Measurements from ENCODE around the gene DMAC2.
A peak's percentile ranks its signal among the peaks of the same experiment; 100 is the strongest.

DMAC2 gene

GRCh38 chr19:41425174-41426115, 14.3 kb downstream of the DMAC2 start:
- peak overlapping the region; percentile 84 for H3K4me3 Mint-ChIP-seq
- peaks cover 25% of the 10 kb centered on the region for H3K4me1 Mint-ChIP-seq
- ATAC-seq (replicated peaks; ENCODE audit: extremely low read depth, poor library complexity, severe bottlenecking), result no peak
- H3K9me3 Mint-ChIP-seq, result no peaks in the 10 kb centered on the region
- no peak for DNase-seq (ENCODE audit: low spot score in 2 of 2)
- H3K27me3 Mint-ChIP-seq, result no peaks in the 10 kb centered on the region
- H3K36me3 Mint-ChIP-seq (ENCODE audit: insufficient read depth), result peaks cover 29% of the 10 kb centered on the region
- no peak overlapping the region for H3K27ac Mint-ChIP-seq (ENCODE audit: low read depth)

- no peak for ATAC-seq (replicated peaks; ENCODE audit: extremely low read depth, poor library complexity, severe bottlenecking)
- H3K27ac Mint-ChIP-seq (ENCODE audit: low read depth), result no peak overlapping the region
- H3K36me3 Mint-ChIP-seq (ENCODE audit: insufficient read depth), result peaks cover 34% of the 10 kb centered on the region
- no peak overlapping the region for H3K4me3 Mint-ChIP-seq
- no peaks in the 10 kb centered on the region for H3K9me3 Mint-ChIP-seq
- DNase-seq (ENCODE audit: low spot score in 2 of 2), result no peak
- no peaks in the 10 kb centered on the region for H3K27me3 Mint-ChIP-seq
- H3K4me1 Mint-ChIP-seq, result peaks cover 25% of the 10 kb centered on the region
These were observed 15.2 kb downstream of the DMAC2 start for GRCh38 chr19:41424335-41425173.

GRCh38 chr19:41422955-41423354, 16.8 kb downstream of the DMAC2 start:
- Mint-ChIP-seq H3K27ac (ENCODE audit: low read depth) (no peak overlapping the region), H3K4me1 (peaks cover 16% of the 10 kb centered on the region), H3K9me3 (no peaks in the 10 kb centered on the region), H3K36me3 (ENCODE audit: insufficient read depth) (peaks cover 38% of the 10 kb centered on the region), H3K4me3 (no peak overlapping the region), H3K27me3 (no peaks in the 10 kb centered on the region)
- no peak for DNase-seq (ENCODE audit: low spot score in 2 of 2)
- no peak for ATAC-seq (replicated peaks; ENCODE audit: extremely low read depth, poor library complexity, severe bottlenecking)

DNA sequence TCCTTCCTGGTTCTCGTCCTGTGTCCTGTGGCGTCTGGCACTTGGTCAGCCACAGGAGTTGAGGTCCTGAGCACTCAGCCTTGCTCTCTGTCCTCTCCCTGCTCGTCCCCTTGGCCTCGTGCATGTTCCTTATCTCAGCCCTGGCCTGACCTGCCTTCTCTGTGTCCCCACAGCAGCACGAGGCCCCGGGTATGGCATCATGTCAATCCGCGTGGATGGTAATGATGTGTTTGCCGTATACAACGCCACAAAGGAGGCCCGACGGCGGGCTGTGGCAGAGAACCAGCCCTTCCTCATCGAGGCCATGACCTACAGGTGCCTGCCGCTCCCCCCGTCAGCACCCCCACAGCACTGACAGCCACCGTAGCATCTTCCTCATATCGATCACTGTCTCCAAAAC, 17.3 kb downstream of the DMAC2 start:
- ATAC-seq (replicated peaks; ENCODE audit: extremely low read depth, poor library complexity, severe bottlenecking) (no peak), DNase-seq (ENCODE audit: low spot score in 2 of 2) (no peak)
- H3K36me3 Mint-ChIP-seq (ENCODE audit: insufficient read depth), result peaks cover 39% of the 10 kb centered on the region
- H3K27ac Mint-ChIP-seq (ENCODE audit: low read depth), result no peak overlapping the region
- no peak overlapping the region for H3K4me3 Mint-ChIP-seq
- H3K9me3 Mint-ChIP-seq, result no peaks in the 10 kb centered on the region
- peaks cover 11% of the 10 kb centered on the region for H3K4me1 Mint-ChIP-seq
- no peaks in the 10 kb centered on the region for H3K27me3 Mint-ChIP-seq

GRCh38 chr19:41421973-41422372, 17.7 kb downstream of the DMAC2 start:
- H3K27ac Mint-ChIP-seq (ENCODE audit: low read depth), result peak overlapping the region; percentile 17
- ATAC-seq (replicated peaks; ENCODE audit: extremely low read depth, poor library complexity, severe bottlenecking), result no peak

GRCh38 chr19:41421314-41421713, 18.4 kb downstream of the DMAC2 start:
- H3K27me3 Mint-ChIP-seq, result no peaks in the 10 kb centered on the region

More at GRCh38 chr19:41421973-41422372, 17.7 kb downstream of the DMAC2 start:
- Mint-ChIP-seq H3K4me3 (no peak overlapping the region), H3K27me3 (no peaks in the 10 kb centered on the region), H3K36me3 (ENCODE audit: insufficient read depth) (peaks cover 42% of the 10 kb centered on the region), H3K9me3 (no peaks in the 10 kb centered on the region), H3K4me1 (peaks cover 11% of the 10 kb centered on the region)
- DNase-seq (ENCODE audit: low spot score in 2 of 2), result no peak

DNA sequence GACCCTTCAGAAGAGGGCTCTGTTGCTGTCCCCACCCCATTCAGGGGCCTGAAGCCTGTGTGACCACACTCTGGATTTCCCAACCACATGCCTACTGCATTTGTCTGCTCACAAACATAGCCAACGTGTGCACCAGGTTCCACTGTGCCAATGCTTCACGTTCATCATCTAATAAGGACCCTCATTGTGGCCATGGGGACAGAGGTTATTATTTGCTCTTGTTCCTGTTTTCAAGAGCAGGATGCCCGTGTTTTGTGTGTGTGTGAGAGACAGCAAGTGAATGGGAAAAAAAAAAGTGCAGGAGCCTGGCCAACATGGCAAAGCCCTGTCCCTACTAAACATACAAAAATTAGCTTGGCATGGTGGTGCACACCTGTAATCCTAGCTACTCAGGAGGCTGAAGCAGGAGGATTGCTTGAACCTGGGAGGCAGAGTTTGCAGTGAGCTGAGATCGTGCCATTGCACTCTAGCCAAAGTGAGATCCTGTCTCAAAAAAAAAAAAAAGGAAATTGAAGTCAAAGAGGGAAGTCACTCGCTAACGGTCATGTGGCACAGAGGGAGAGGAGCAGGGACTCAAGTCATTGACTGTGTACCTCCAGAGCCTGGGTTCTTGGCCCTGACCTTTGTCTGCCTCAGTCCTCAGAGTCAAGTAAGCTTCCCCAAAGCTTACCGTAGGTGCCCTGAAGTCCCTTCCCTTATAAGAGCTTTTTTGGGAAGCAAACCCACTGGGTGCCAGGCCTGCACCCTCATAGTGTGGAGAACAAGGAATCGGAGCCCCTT, 19.4 kb downstream of the DMAC2 start:
- ATAC-seq (replicated peaks; ENCODE audit: extremely low read depth, poor library complexity, severe bottlenecking) (no peak), DNase-seq (ENCODE audit: low spot score in 2 of 2) (no peak)
- Mint-ChIP-seq H3K27me3 (no peaks in the 10 kb centered on the region), H3K36me3 (ENCODE audit: insufficient read depth) (peaks cover 37% of the 10 kb centered on the region), H3K9me3 (no peaks in the 10 kb centered on the region), H3K4me1 (peaks cover 11% of the 10 kb centered on the region), H3K27ac (ENCODE audit: low read depth) (no peak overlapping the region), H3K4me3 (no peak overlapping the region)

More at GRCh38 chr19:41421314-41421713, 18.4 kb downstream of the DMAC2 start:
- peak overlapping the region; percentile 17 for H3K27ac Mint-ChIP-seq (ENCODE audit: low read depth)
- H3K4me3 Mint-ChIP-seq, result no peak overlapping the region
- peaks cover 11% of the 10 kb centered on the region for H3K4me1 Mint-ChIP-seq
- ATAC-seq (replicated peaks; ENCODE audit: extremely low read depth, poor library complexity, severe bottlenecking) (no peak), DNase-seq (ENCODE audit: low spot score in 2 of 2) (no peak)
- peaks cover 39% of the 10 kb centered on the region for H3K36me3 Mint-ChIP-seq (ENCODE audit: insufficient read depth)
- no peaks in the 10 kb centered on the region for H3K9me3 Mint-ChIP-seq

- no peaks in the 10 kb centered on the region for H3K27me3 Mint-ChIP-seq
- H3K36me3 Mint-ChIP-seq (ENCODE audit: insufficient read depth), result peaks cover 36% of the 10 kb centered on the region
- H3K9me3 Mint-ChIP-seq, result no peaks in the 10 kb centered on the region
- no peak overlapping the region for H3K4me3 Mint-ChIP-seq
- no peak for ATAC-seq (replicated peaks; ENCODE audit: extremely low read depth, poor library complexity, severe bottlenecking)
- no peak overlapping the region for H3K27ac Mint-ChIP-seq (ENCODE audit: low read depth)
- no peak for DNase-seq (ENCODE audit: low spot score in 2 of 2)
- H3K4me1 Mint-ChIP-seq, result peaks cover 4% of the 10 kb centered on the region
These were observed 23.5 kb downstream of the DMAC2 start for GRCh38 chr19:41416194-41416674.

DNA sequence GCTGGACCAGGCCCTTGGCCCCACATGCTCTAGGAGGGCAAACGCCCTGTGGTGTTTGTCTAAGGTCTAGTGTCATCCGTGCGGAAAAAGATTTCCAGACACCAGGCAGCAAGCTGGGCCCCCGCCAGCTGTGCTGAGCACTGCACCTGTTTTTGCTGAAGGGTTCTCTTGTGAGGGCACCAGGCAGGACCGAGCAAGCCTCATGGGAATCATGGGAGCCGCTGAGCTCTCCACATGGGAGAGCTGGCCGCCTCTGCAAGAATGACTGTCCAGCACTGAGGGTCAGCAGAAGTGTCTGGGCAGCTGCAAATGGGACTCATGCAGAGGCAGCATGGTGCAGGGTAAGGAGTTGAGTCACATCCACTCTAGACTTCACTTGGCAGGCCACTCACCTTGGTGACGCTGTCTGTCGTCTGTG, 24.5 kb downstream of the DMAC2 start:
- Mint-ChIP-seq H3K27me3 (no peaks in the 10 kb centered on the region), H3K9me3 (no peaks in the 10 kb centered on the region), H3K27ac (ENCODE audit: low read depth) (no peak overlapping the region), H3K36me3 (ENCODE audit: insufficient read depth) (peaks cover 31% of the 10 kb centered on the region), H3K4me3 (no peak overlapping the region), H3K4me1 (peaks cover 1% of the 10 kb centered on the region)
- DNase-seq (ENCODE audit: low spot score in 2 of 2) (no peak), ATAC-seq (replicated peaks; ENCODE audit: extremely low read depth, poor library complexity, severe bottlenecking) (no peak)

GRCh38 chr19:41414461-41414860, 25.3 kb downstream of the DMAC2 start:
- H3K4me3 Mint-ChIP-seq, result no peak overlapping the region
- ATAC-seq (replicated peaks; ENCODE audit: extremely low read depth, poor library complexity, severe bottlenecking) (no peak), DNase-seq (ENCODE audit: low spot score in 2 of 2) (no peak)
- peaks cover 7% of the 10 kb centered on the region for H3K4me1 Mint-ChIP-seq
- H3K27ac Mint-ChIP-seq (ENCODE audit: low read depth), result peak overlapping the region; percentile 91
- no peaks in the 10 kb centered on the region for H3K27me3 Mint-ChIP-seq
- no peaks in the 10 kb centered on the region for H3K9me3 Mint-ChIP-seq
- peaks cover 25% of the 10 kb centered on the region for H3K36me3 Mint-ChIP-seq (ENCODE audit: insufficient read depth)

- Mint-ChIP-seq H3K4me3 (no peak overlapping the region), H3K9me3 (no peaks in the 10 kb centered on the region), H3K36me3 (ENCODE audit: insufficient read depth) (peaks cover 22% of the 10 kb centered on the region)
These were observed 25.8 kb downstream of the DMAC2 start for GRCh38 chr19:41413947-41414346.

DNA sequence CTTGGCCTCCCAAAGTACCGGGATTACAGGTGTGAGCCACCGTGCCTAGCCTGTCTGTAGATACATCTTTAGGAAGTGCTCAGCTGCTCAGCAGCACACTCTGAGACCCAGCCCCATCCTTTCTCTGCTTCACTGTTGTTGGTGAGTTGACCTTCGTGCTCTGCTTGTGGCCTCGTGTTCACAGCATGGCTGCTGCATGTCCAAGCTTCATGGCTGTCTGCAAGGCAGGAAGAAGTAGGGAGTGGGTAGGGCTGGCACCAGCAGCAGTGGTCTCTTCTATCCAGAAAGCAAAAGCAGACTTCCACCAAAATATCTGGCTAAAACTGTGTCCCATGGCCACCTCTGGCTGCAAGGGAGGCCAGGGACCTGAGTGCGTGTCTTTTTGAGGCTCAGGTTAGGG, 26.8 kb downstream of the DMAC2 start:
- ATAC-seq (replicated peaks; ENCODE audit: extremely low read depth, poor library complexity, severe bottlenecking) (no peak), DNase-seq (ENCODE audit: low spot score in 2 of 2) (no peak)
- H3K9me3 Mint-ChIP-seq, result no peaks in the 10 kb centered on the region
- peaks cover 21% of the 10 kb centered on the region for H3K36me3 Mint-ChIP-seq (ENCODE audit: insufficient read depth)
- H3K27ac Mint-ChIP-seq (ENCODE audit: low read depth), result no peak overlapping the region
- peaks cover 15% of the 10 kb centered on the region for H3K4me1 Mint-ChIP-seq
- no peak overlapping the region for H3K4me3 Mint-ChIP-seq
- H3K27me3 Mint-ChIP-seq, result no peaks in the 10 kb centered on the region

More at GRCh38 chr19:41413947-41414346, 25.8 kb downstream of the DMAC2 start:
- no peak for ATAC-seq (replicated peaks; ENCODE audit: extremely low read depth, poor library complexity, severe bottlenecking)
- H3K27ac Mint-ChIP-seq (ENCODE audit: low read depth), result peak overlapping the region; percentile 91
- DNase-seq (ENCODE audit: low spot score in 2 of 2), result no peak
- H3K4me1 Mint-ChIP-seq, result peaks cover 13% of the 10 kb centered on the region
- H3K27me3 Mint-ChIP-seq, result no peaks in the 10 kb centered on the region
